Measurements from ENCODE around the gene COL6A3. TPM values are rescaled to one million over a fixed set of nuclear protein-coding genes. Genes with fewer than 3 reads are reported as not detected.

Gene COL6A3, protein sequence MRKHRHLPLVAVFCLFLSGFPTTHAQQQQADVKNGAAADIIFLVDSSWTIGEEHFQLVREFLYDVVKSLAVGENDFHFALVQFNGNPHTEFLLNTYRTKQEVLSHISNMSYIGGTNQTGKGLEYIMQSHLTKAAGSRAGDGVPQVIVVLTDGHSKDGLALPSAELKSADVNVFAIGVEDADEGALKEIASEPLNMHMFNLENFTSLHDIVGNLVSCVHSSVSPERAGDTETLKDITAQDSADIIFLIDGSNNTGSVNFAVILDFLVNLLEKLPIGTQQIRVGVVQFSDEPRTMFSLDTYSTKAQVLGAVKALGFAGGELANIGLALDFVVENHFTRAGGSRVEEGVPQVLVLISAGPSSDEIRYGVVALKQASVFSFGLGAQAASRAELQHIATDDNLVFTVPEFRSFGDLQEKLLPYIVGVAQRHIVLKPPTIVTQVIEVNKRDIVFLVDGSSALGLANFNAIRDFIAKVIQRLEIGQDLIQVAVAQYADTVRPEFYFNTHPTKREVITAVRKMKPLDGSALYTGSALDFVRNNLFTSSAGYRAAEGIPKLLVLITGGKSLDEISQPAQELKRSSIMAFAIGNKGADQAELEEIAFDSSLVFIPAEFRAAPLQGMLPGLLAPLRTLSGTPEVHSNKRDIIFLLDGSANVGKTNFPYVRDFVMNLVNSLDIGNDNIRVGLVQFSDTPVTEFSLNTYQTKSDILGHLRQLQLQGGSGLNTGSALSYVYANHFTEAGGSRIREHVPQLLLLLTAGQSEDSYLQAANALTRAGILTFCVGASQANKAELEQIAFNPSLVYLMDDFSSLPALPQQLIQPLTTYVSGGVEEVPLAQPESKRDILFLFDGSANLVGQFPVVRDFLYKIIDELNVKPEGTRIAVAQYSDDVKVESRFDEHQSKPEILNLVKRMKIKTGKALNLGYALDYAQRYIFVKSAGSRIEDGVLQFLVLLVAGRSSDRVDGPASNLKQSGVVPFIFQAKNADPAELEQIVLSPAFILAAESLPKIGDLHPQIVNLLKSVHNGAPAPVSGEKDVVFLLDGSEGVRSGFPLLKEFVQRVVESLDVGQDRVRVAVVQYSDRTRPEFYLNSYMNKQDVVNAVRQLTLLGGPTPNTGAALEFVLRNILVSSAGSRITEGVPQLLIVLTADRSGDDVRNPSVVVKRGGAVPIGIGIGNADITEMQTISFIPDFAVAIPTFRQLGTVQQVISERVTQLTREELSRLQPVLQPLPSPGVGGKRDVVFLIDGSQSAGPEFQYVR (N-terminal part only)
- total RNA-seq (2014; rRNA removed): 45.0 and 53.4 TPM in 2 replicates
- Bru-seq, nascent RNA: percentile 75 among the genes with signal in this experiment
- BruChase-seq, experiment 1, labeled RNA remaining after a 6-hour chase: percentile 78 among the genes with signal in this experiment
- percentile 62 among the genes with signal in this experiment for BruChase-seq, experiment 2, labeled RNA remaining after a 2-hour chase
- long read RNA-seq, partial matches to known transcripts: 24 of 40 reads
- long read RNA-seq, other reads (novel, unspliced or antisense): 16 of 40 reads

DNA sequence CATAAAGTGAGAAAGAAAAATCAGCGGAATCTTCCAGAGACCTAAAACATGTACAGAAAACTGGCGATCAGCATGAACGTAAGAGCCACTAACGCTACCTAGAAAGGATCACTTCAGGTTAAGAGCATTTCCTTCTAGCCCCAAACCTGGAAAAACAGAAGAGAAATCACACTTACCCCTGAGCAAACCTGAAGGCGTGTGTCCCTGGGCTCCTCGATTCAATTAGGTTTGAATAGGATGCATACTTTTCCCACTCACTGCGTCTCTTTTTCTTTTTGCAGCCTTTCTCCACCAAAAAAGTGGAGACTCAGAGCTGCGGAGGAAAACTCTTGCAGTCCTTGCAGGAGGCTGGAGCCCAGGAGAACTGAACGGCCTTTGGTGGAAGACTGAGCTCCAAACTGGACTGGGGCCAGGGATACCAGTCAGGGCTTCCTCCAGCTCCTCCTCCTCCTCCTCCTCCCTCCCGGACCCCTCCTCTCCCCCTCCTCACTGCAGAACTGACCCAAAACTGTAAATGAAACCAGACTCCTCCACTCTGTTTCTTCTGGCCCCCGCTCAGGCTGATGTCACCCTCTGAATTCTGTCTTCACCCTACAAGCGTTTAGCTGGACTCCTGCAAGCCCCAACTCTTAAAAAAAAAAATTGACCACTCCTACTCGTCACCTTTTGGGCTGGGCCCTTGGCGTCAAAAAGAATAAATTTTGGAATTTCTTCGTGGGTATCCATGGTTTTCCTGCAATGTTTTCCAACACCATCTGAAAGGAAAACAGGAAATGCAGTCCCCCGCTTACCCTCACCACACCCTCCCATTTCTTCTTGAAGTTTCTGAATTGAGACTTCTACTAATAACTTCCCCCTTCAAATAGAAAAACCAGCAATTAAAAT is at the start of gene COL6A3:
Gene COL6A3, minus strand, starts transcription at position 388 of the 885 bp plus-strand sequence. CDS start 17,347 bp downstream, outside the sequence.
- DNase-seq (no peak), ATAC-seq (no peak)
- H3K36me3 ChIP-seq (ENCODE audit: low read depth, low read length): peaks cover 6% of the 10 kb centered on the region; the same call in 1 of the 2 replicates
- H3K9me2 ChIP-seq (replicated peaks; ENCODE audit: low read length): no peaks in the 10 kb centered on the region
- H3K27ac ChIP-seq (ENCODE audit: low read length): no peak within 1 kb of the TSS
- no peak within 1 kb of the TSS for H3K4me2 ChIP-seq (ENCODE audit: low read length)
- no peaks in the 10 kb centered on the region for H3F3A ChIP-seq (ENCODE audit: low read length, unreplicated experiment)
- POLR2A ChIA-PET (ENCODE audit: unreplicated experiment): no interaction called here
- no peak within 1 kb of the TSS for H2AFZ ChIP-seq (ENCODE audit: low read length)
- H3K9ac ChIP-seq (ENCODE audit: low read length): no peak within 1 kb of the TSS
- no peaks in the 10 kb centered on the region for H3K27me3 ChIP-seq (ENCODE audit: low read length)
- no peaks in the 10 kb centered on the region for H3K9me3 ChIP-seq (ENCODE audit: low read length)
- no peaks in the 10 kb centered on the region for H4K20me1 ChIP-seq (ENCODE audit: low read length)
- H3K4me3 ChIP-seq (ENCODE audit: low read length): no peak within 1 kb of the TSS
- CTCF ChIA-PET: no interaction called here
- intact Hi-C loops (cut with micrococcal nuclease): loop anchor here (5.0 kb wide), 1 partner anchor 262 kb away; no protein-coding TSS in a partner anchor
- no peaks in the 10 kb centered on the region for H3K4me1 ChIP-seq (ENCODE audit: insufficient read depth, low read length)
- TF ChIP-seq EZH2phosphoT487 (IDR thresholded peaks at IDR 0.05; ENCODE audit: borderline replicate concordance, low read length) (no peak), EZH2 (IDR thresholded peaks at IDR 0.05; ENCODE audit: low read length, unreplicated experiment) (no peak)
- TF ChIP-seq, protein P1, sequence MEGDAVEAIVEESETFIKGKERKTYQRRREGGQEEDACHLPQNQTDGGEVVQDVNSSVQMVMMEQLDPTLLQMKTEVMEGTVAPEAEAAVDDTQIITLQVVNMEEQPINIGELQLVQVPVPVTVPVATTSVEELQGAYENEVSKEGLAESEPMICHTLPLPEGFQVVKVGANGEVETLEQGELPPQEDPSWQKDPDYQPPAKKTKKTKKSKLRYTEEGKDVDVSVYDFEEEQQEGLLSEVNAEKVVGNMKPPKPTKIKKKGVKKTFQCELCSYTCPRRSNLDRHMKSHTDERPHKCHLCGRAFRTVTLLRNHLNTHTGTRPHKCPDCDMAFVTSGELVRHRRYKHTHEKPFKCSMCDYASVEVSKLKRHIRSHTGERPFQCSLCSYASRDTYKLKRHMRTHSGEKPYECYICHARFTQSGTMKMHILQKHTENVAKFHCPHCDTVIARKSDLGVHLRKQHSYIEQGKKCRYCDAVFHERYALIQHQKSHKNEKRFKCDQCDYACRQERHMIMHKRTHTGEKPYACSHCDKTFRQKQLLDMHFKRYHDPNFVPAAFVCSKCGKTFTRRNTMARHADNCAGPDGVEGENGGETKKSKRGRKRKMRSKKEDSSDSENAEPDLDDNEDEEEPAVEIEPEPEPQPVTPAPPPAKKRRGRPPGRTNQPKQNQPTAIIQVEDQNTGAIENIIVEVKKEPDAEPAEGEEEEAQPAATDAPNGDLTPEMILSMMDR (conservative IDR thresholded peaks at IDR 0.05; ENCODE audit: low read depth, low read length): no peak
- no TSS peak for BruUV-seq (replicated peaks)
- H3K79me2 ChIP-seq (ENCODE audit: low read length): no peaks in the 10 kb centered on the region

DNA sequence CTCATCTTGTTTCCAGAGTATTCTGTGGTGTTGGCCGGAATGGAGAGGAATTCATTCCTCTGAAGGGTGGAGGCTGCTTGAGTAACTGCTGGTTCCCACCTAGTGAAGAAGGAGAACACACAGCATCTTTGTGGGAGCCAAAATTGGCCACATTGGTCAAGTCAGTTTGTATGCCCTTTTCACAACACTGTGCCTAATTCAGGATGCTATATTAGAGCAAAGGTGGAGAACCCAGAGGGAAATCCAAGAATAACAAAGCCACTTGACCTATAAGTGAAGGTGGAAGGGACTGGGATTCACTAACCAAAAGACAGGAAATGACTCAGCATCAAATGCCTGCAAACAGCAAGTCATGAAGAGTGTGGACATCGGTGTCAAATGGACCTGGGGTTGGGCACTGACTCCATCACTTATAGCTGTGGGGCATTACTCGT is 45.8 kb upstream of the COL6A3 start:
- H3K79me2 ChIP-seq (ENCODE audit: low read length): no peaks in the 10 kb centered on the region
- no TSS peak for BruUV-seq (replicated peaks)
- peaks cover 36% of the 10 kb centered on the region for H3K4me1 ChIP-seq (ENCODE audit: insufficient read depth, low read length)
- DNase-seq (peak; percentile 74), ATAC-seq (peak; percentile 82)
- TF ChIP-seq, protein P1 (conservative IDR thresholded peaks at IDR 0.05; ENCODE audit: low read depth, low read length): no peak
- TF ChIP-seq EZH2 (IDR thresholded peaks at IDR 0.05; ENCODE audit: low read length, unreplicated experiment): no peak
- ChIA-PET CTCF (no interaction called here), POLR2A (ENCODE audit: unreplicated experiment) (no interaction called here)
- H3K36me3 ChIP-seq (ENCODE audit: low read depth, low read length): no peaks in the 10 kb centered on the region
- H3K9ac ChIP-seq (ENCODE audit: low read length): peak overlapping the region; percentile 11; the same call in 1 of the 2 replicates
- peak overlapping the region; percentile 72 for H3K27ac ChIP-seq (ENCODE audit: low read length)
- no peaks in the 10 kb centered on the region for H3K9me2 ChIP-seq (replicated peaks; ENCODE audit: low read length)
- no peaks in the 10 kb centered on the region for H3K27me3 ChIP-seq (ENCODE audit: low read length)
- no peak overlapping the region for H3K4me3 ChIP-seq (ENCODE audit: low read length)
- no peaks in the 10 kb centered on the region for H3K9me3 ChIP-seq (ENCODE audit: low read length)
- H3K4me2 ChIP-seq (ENCODE audit: low read length): no peak overlapping the region
- H3F3A ChIP-seq (ENCODE audit: low read length, unreplicated experiment): no peaks in the 10 kb centered on the region
- H2AFZ ChIP-seq (ENCODE audit: low read length): no peak overlapping the region
- no peaks in the 10 kb centered on the region for H4K20me1 ChIP-seq (ENCODE audit: low read length)
- intact Hi-C loops (cut with micrococcal nuclease): no loop called here

Data from PC-3 (cell line).